HCT116 (cell line): ENCODE measurements around the gene TBCD.

ENCODE experiments used
- CEBPB ChIP-seq: IDR thresholded peaks from 2 replicates; pipeline ENCODE4 v1.6.1; 2012; ENCODE audit warnings: low read depth
- EZH2 ChIP-seq: fragments of 200-600 bp; sonication (generic); IDR thresholded peaks from 2 replicates; pipeline ENCODE4 v1.6.1; 2017; ENCODE audit warnings: antibody characterized with exemption, mixed run types
- POLR2A ChIP-seq: IDR thresholded peaks from 2 replicates; pipeline ENCODE4 v1.7.0; 2011; ENCODE audit warnings: borderline replicate concordance; ENCODE audit not compliant: insufficient read depth, insufficient read length; ENCODE audit errors: extremely low read depth
- POLR2AphosphoS5 ChIP-seq: IDR thresholded peaks from 2 replicates; pipeline ENCODE4 v1.6.1; 2011; ENCODE audit warnings: mild to moderate bottlenecking, low read depth, low read length, moderate library complexity
- RAD21 ChIP-seq: IDR thresholded peaks from 2 replicates; pipeline ENCODE4 v1.6.1; 2012; ENCODE audit warnings: low read depth, mild to moderate bottlenecking
- SIN3A ChIP-seq: IDR thresholded peaks from 2 replicates; pipeline ENCODE4 v1.6.1; 2012; ENCODE audit warnings: low read depth
- SP1 ChIP-seq: IDR thresholded peaks from 2 replicates; pipeline ENCODE4 v1.6.1; 2012; ENCODE audit warnings: low read depth
- ZFX ChIP-seq: fragments of 450-650 bp; IDR thresholded peaks from 2 replicates; pipeline ENCODE4 v1.6.1; 2017
- ZNF274 ChIP-seq: fragments of 200-500 bp; sonication (Bioruptor generic); IDR thresholded peaks from 2 replicates; pipeline ENCODE4 v1.6.1; 2014; ENCODE audit warnings: mild to moderate bottlenecking, low read depth, low read length, inconsistent platforms
- TF ChIP-seq, protein P1 (sequence below), 3 experiments: fragments of 200-600 bp in 1 of 3; sonication (generic) in 1 of 3; IDR thresholded peaks in 2 of 3; conservative IDR thresholded peaks in 1 of 3; 2 replicates each; pipeline ENCODE4 v1.5.1; 2012 to 2017; ENCODE audit warnings: low read depth in 2 of 3, low read length in 2 of 3, antibody characterized with exemption in 1 of 3, borderline replicate concordance in 1 of 3, control low read depth in 1 of 3, mild to moderate bottlenecking in 1 of 3, mixed read lengths in 1 of 3, mixed run types in 1 of 3, moderate library complexity in 1 of 3; ENCODE audit not compliant: insufficient read depth in 1 of 3
- TF ChIP-seq, protein P2 (sequence below): IDR thresholded peaks from 2 replicates; pipeline ENCODE4 v1.6.1; 2012; ENCODE audit warnings: low read depth
- TF ChIP-seq, protein P3 (sequence below): IDR thresholded peaks from 2 replicates; pipeline ENCODE4 v1.6.1; 2012

DNA sequence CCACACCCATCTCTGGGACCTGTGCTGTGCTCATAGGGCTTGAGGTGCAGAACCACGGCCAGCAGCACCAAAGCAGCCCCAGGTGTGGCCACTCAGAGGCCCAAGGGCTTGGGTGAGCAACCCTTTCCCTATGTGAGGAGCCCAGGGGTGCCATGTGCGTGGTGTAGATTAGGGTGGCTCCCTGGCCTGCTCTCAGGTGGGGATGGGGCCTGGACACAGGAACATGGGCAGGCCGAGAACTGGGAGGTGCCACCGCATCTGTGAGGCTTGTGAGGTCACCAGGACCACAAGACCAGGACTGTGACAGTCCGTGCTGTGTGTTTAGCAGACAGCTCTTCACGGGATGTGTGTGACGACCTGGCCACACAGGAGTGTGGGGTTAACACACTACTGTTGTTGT, 191.5 kb downstream of the TBCD start:
- TF ChIP-seq, protein P1, sequence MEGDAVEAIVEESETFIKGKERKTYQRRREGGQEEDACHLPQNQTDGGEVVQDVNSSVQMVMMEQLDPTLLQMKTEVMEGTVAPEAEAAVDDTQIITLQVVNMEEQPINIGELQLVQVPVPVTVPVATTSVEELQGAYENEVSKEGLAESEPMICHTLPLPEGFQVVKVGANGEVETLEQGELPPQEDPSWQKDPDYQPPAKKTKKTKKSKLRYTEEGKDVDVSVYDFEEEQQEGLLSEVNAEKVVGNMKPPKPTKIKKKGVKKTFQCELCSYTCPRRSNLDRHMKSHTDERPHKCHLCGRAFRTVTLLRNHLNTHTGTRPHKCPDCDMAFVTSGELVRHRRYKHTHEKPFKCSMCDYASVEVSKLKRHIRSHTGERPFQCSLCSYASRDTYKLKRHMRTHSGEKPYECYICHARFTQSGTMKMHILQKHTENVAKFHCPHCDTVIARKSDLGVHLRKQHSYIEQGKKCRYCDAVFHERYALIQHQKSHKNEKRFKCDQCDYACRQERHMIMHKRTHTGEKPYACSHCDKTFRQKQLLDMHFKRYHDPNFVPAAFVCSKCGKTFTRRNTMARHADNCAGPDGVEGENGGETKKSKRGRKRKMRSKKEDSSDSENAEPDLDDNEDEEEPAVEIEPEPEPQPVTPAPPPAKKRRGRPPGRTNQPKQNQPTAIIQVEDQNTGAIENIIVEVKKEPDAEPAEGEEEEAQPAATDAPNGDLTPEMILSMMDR (IDR thresholded peaks at IDR 0.05 in 2 of 3, conservative IDR thresholded peaks at IDR 0.05 in 1 of 3; ENCODE audit: borderline replicate concordance in 1 of 3, insufficient read depth in 1 of 3, low read depth in 2 of 3, low read length in 2 of 3): no peak
- no peak for TF ChIP-seq SIN3A
- TF ChIP-seq, protein P2, sequence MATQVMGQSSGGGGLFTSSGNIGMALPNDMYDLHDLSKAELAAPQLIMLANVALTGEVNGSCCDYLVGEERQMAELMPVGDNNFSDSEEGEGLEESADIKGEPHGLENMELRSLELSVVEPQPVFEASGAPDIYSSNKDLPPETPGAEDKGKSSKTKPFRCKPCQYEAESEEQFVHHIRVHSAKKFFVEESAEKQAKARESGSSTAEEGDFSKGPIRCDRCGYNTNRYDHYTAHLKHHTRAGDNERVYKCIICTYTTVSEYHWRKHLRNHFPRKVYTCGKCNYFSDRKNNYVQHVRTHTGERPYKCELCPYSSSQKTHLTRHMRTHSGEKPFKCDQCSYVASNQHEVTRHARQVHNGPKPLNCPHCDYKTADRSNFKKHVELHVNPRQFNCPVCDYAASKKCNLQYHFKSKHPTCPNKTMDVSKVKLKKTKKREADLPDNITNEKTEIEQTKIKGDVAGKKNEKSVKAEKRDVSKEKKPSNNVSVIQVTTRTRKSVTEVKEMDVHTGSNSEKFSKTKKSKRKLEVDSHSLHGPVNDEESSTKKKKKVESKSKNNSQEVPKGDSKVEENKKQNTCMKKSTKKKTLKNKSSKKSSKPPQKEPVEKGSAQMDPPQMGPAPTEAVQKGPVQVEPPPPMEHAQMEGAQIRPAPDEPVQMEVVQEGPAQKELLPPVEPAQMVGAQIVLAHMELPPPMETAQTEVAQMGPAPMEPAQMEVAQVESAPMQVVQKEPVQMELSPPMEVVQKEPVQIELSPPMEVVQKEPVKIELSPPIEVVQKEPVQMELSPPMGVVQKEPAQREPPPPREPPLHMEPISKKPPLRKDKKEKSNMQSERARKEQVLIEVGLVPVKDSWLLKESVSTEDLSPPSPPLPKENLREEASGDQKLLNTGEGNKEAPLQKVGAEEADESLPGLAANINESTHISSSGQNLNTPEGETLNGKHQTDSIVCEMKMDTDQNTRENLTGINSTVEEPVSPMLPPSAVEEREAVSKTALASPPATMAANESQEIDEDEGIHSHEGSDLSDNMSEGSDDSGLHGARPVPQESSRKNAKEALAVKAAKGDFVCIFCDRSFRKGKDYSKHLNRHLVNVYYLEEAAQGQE: no peak
- TF ChIP-seq ZFX: no peak
- TF ChIP-seq POLR2AphosphoS5: no peak
- TF ChIP-seq POLR2A: no peak
- TF ChIP-seq RAD21: no peak
- TF ChIP-seq CEBPB: no peak
- no peak for TF ChIP-seq SP1
- TF ChIP-seq EZH2: no peak
- TF ChIP-seq, protein P3, sequence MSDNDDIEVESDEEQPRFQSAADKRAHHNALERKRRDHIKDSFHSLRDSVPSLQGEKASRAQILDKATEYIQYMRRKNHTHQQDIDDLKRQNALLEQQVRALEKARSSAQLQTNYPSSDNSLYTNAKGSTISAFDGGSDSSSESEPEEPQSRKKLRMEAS: no peak
- TF ChIP-seq ZNF274: no peak
